RWPE2 (cell line): ENCODE results near the gene STK33.

Experiments
- ATAC-seq: fragments of 200-7000 bp; cut with Tn5 transposase; 3 replicates; pipeline ENCODE4 v1.9.1; 2021; ENCODE audit warnings: low read depth
- DNase-seq: peaks from one replicate; pipeline ENCODE4 v3.0.0-alpha.2; 2020; ENCODE audit warnings: low spot score
- H3K27ac ChIP-seq: fragments of 450-650 bp; 2 replicates; pipeline ENCODE4 v1.5.1; 2017; ENCODE audit warnings: mild to moderate bottlenecking; ENCODE audit not compliant: poor library complexity, severe bottlenecking
- H3K27me3 ChIP-seq: fragments of 250-450 bp; sonication (Bioruptor Pico); 2 replicates; pipeline ENCODE4 v1.5.1; 2021; ENCODE audit warnings: mild to moderate bottlenecking, moderate library complexity; ENCODE audit not compliant: insufficient read depth, poor library complexity, severe bottlenecking
- H3K36me3 ChIP-seq: fragments of 250-450 bp; sonication (Bioruptor Pico); 2 replicates; pipeline ENCODE4 v1.5.1; 2020; ENCODE audit warnings: low read depth, mild to moderate bottlenecking, moderate library complexity
- H3K4me1 ChIP-seq: fragments of 250-450 bp; sonication (Bioruptor Pico); 2 replicates; pipeline ENCODE4 v1.5.1; 2021; ENCODE audit warnings: mild to moderate bottlenecking, moderate library complexity; ENCODE audit not compliant: insufficient read depth, poor library complexity, severe bottlenecking
- H3K4me3 ChIP-seq: fragments of 250-450 bp; sonication (Bioruptor Pico); 2 replicates; pipeline ENCODE4 v1.5.1; 2021; ENCODE audit warnings: mild to moderate bottlenecking, moderate library complexity; ENCODE audit not compliant: severe bottlenecking
- H3K9me3 ChIP-seq: fragments of 250-450 bp; sonication (Bioruptor Pico); 2 replicates; pipeline ENCODE4 v1.5.1; 2021; ENCODE audit warnings: mild to moderate bottlenecking, moderate library complexity; ENCODE audit not compliant: severe bottlenecking
- CTCF ChIP-seq: fragments of 450-650 bp; IDR thresholded peaks from one replicate; pipeline ENCODE4 v1.5.1; 2017; ENCODE audit warnings: mild to moderate bottlenecking, moderate library complexity; ENCODE audit not compliant: poor library complexity, severe bottlenecking

STK33 gene

GRCh38 chr11:8384199-8384821 lies 209.7 kb downstream of the STK33 start:
- DNase-seq, result no peak
- Histone ChIP-seq H3K27ac (no peak overlapping the region), H3K27me3 (no peaks in the 10 kb centered on the region), H3K9me3 (no peaks in the 10 kb centered on the region), H3K4me1 (no peaks in the 10 kb centered on the region), H3K36me3 (no peaks in the 10 kb centered on the region), H3K4me3 (no peak overlapping the region)
- ATAC-seq, result no peak
- TF ChIP-seq CTCF, result no peak

GRCh38 chr11:8383627-8384026 lies 210.4 kb downstream of the STK33 start:
- DNase-seq (no peak), ATAC-seq (no peak)
- no peak for TF ChIP-seq CTCF
- Histone ChIP-seq H3K27me3 (no peaks in the 10 kb centered on the region), H3K27ac (no peak overlapping the region), H3K4me1 (no peaks in the 10 kb centered on the region), H3K4me3 (no peak overlapping the region), H3K36me3 (no peaks in the 10 kb centered on the region), H3K9me3 (no peaks in the 10 kb centered on the region)

GRCh38 chr11:8383227-8383626 lies 210.8 kb downstream of the STK33 start:
- ATAC-seq (no peak), DNase-seq (no peak)
- Histone ChIP-seq H3K9me3 (no peaks in the 10 kb centered on the region), H3K27ac (no peak overlapping the region), H3K4me3 (no peak overlapping the region), H3K36me3 (no peaks in the 10 kb centered on the region), H3K27me3 (no peaks in the 10 kb centered on the region), H3K4me1 (no peaks in the 10 kb centered on the region)
- no peak for TF ChIP-seq CTCF

GRCh38 chr11:8382436-8383053 lies 211.5 kb downstream of the STK33 start:
- peak; percentile 93 for ATAC-seq
- H3K27ac ChIP-seq, result no peak overlapping the region

More at GRCh38 chr11:8382436-8383053, 211.5 kb downstream of the STK33 start:
- H3K36me3 ChIP-seq, result no peaks in the 10 kb centered on the region
- no peaks in the 10 kb centered on the region for H3K4me1 ChIP-seq
- DNase-seq, result no peak
- H3K4me3 ChIP-seq, result no peak overlapping the region
- H3K27me3 ChIP-seq, result no peaks in the 10 kb centered on the region
- TF ChIP-seq CTCF, result no peak
- H3K9me3 ChIP-seq, result no peaks in the 10 kb centered on the region
